Large intestine (tissue), 3 donors: ENCODE data around the gene SINHCAF. TPM values are rescaled to one million over a fixed set of nuclear protein-coding genes. Genes with fewer than 3 reads are reported as not detected.
A peak's percentile ranks its signal among the peaks of the same experiment; 100 is the strongest.

Source experiments
- DNase-seq, 2 donors: peaks; one replicate each; pipeline versions ENCODE4 v3.0.0 to v3.0.0-alpha.2; 2013
- H3K27ac ChIP-seq: one replicate; pipeline ENCODE4 v1.5.1; 2013; ENCODE audit warnings: low read length
- H3K27me3 ChIP-seq: 2 replicates; pipeline ENCODE4 v1.6.1; 2013; ENCODE audit warnings: low read length; ENCODE audit not compliant: control insufficient read depth, insufficient read depth
- H3K36me3 ChIP-seq: 2 replicates; pipeline ENCODE4 v1.6.1; 2013; ENCODE audit warnings: low read length; ENCODE audit not compliant: control insufficient read depth, insufficient read depth
- H3K4me1 ChIP-seq: one replicate; pipeline ENCODE4 v1.6.1; 2013; ENCODE audit warnings: low read length; ENCODE audit not compliant: control insufficient read depth, insufficient read depth
- H3K4me3 ChIP-seq: one replicate; pipeline ENCODE4 v1.5.1; 2013; ENCODE audit warnings: low read length
- H3K9me3 ChIP-seq: one replicate; pipeline ENCODE4 v1.6.1; 2013; ENCODE audit warnings: mild to moderate bottlenecking, low read depth, low read length, moderate library complexity; ENCODE audit not compliant: control insufficient read depth
- WGBS: methylation state at CpG from one replicate; pipeline ENCODE4 v1.1.5; 2013; ENCODE audit warnings: low lambda C conversion rate; ENCODE audit not compliant: insufficient coverage; 5-methylcytosine and 5-hydroxymethylcytosine counted together
- polyA plus RNA-seq: library from polyadenylated mRNA; unstranded; fragments of 120-200 nt; gene quantifications from one replicate; pipeline ENCODE4 v1.2.1, GENCODE V29; 2013

Gene SINHCAF
- polyA plus RNA-seq, 1 donor, result 72.5 TPM

DNA sequence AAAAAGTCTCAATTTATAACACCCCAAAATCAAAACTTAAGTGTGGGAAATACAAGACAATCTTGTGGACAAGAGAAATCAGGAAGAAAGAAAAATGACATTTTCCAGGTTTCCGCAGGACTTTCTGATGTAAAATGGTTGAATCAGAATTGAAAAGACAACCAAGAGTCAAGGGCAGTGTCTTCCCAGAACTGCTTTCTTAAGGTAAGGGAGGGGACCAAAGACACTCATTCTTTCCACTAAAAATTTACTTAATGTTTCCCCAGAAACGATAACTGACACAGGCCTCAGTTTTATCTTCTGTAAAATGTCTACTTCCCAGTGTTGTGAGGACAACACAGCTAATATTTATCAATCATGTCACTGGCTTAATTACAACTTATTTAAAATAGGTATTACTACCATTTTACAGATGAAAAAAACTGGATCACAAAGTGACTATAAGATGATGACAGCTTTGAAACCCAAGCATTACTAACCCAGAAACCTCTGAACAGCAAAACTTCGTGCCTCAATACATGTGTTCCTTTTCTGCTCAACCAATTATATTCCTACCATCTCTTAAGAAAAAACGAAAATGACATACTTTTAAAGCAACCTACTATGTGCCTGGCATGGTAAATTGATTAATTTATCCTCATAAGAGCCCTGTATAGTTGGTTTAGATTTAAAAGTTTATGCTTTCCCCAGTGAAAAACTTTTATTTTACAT is 4.6 kb downstream of the SINHCAF start:
- no peaks in the 10 kb centered on the region for H3K36me3 ChIP-seq
- H3K27ac ChIP-seq, result no peak overlapping the region
- no peak overlapping the region for H3K4me3 ChIP-seq
- peaks cover 3% of the 10 kb centered on the region for H3K4me1 ChIP-seq
- no peak for DNase-seq
- H3K27me3 ChIP-seq, result no peaks in the 10 kb centered on the region
- no CpG with 5 or more reads among the region's 4 CpGs for WGBS
- H3K9me3 ChIP-seq, result peaks cover 2% of the 10 kb centered on the region

GRCh38 chr12:31318657-31319269 is 7.2 kb downstream of the SINHCAF start:
- H3K4me1 ChIP-seq, result peaks cover 7% of the 10 kb centered on the region
- no peaks in the 10 kb centered on the region for H3K36me3 ChIP-seq
- H3K27ac ChIP-seq, result no peak overlapping the region
- H3K9me3 ChIP-seq, result no peaks in the 10 kb centered on the region
- no peaks in the 10 kb centered on the region for H3K27me3 ChIP-seq
- DNase-seq, result no peak
- WGBS, result no CpG with 5 or more reads among the region's 2 CpGs
- no peak overlapping the region for H3K4me3 ChIP-seq

DNA sequence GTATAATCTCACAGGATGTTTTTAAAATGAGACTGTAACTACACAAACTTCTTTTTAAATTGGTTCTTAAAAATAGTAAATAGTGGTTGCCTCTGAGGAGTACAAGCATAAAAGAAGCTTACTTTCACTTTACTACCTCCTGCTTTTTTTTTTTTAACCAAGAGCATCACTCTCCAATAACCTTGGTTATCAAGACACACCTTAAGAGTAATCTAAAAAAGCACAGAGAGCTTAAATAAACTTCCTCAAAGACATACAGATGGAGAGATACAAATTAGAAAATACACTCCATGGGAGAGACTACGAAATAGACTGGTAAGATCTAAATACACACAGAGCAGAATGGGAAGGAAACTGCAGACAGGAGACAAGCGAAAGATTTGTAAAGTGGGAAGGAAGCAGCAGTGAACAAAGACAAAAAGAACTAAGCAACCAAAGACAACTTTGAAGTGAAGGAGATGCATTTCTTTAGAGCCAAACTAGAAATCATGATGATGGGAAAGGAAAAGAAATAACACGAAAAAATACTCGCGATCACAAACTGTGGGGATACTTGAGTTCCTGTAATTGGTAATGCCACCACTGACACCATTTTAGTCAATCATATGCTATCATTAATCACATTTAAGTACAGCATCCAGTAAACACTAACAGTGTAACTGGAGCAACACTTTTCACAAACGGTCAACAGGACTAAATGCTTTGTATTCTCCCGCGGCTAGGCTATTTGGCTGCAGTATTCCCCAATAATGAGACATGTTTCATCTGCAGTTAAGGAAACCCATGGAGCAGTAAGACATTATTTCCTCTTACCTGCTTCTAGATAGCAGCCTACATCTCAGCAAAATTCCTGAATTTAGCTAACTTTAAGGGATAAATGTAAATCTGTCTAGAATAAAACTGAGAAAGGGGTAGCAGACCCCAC is 8.2 kb downstream of the SINHCAF start:
- H3K4me1 ChIP-seq, result peaks cover 7% of the 10 kb centered on the region
- peak in 1 of 2 donors; percentile 58 for DNase-seq
- WGBS, result 18% methylated on average over 5 of the region's 8 CpGs
- no peaks in the 10 kb centered on the region for H3K27me3 ChIP-seq
- H3K4me3 ChIP-seq, result peak overlapping the region; percentile 4
- H3K9me3 ChIP-seq, result no peaks in the 10 kb centered on the region
- H3K36me3 ChIP-seq, result no peaks in the 10 kb centered on the region
- H3K27ac ChIP-seq, result peak overlapping the region; percentile 34

- Histone ChIP-seq H3K36me3 (no peaks in the 10 kb centered on the region), H3K27ac (no peak overlapping the region), H3K9me3 (no peaks in the 10 kb centered on the region), H3K27me3 (no peaks in the 10 kb centered on the region), H3K4me1 (peaks cover 4% of the 10 kb centered on the region), H3K4me3 (no peak overlapping the region)
- 33% methylated on average over 1 of the region's 3 CpGs for WGBS
- DNase-seq, result no peak
Observed at GRCh38 chr12:31316891-31317290, 9.1 kb downstream of the SINHCAF start.

DNA sequence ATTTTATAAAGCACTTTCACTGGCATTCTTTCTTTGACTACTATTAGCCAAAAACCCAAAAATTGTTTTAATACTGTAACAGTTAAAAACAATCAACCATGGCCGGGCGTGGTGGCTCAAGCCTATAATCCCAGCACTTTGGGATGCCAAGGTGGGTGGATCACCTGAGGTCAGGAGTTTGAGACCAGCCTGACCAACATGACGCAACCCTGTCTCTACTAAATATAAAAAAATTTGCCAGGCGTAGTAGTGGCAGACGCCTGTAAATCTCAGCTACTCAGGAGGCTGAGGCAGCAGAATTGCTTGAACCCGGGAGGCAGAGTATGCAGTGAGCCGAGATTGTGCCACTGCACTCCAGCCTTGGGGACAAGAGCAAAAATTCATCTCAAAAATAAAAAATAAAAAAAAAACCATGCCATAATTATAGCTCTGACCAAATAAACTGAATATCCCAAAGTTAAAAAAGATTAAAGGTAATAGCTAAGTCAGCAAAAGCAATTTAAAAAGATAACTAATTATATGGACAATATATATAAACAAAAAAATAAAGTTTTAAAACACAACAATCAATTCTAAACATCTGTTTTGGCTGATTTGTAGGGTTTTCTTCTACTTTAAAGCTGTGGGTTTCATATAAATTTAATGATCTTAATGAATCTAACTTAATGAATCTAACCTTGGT is 10.0 kb downstream of the SINHCAF start:
- H3K27ac ChIP-seq, result no peak overlapping the region

DNA sequence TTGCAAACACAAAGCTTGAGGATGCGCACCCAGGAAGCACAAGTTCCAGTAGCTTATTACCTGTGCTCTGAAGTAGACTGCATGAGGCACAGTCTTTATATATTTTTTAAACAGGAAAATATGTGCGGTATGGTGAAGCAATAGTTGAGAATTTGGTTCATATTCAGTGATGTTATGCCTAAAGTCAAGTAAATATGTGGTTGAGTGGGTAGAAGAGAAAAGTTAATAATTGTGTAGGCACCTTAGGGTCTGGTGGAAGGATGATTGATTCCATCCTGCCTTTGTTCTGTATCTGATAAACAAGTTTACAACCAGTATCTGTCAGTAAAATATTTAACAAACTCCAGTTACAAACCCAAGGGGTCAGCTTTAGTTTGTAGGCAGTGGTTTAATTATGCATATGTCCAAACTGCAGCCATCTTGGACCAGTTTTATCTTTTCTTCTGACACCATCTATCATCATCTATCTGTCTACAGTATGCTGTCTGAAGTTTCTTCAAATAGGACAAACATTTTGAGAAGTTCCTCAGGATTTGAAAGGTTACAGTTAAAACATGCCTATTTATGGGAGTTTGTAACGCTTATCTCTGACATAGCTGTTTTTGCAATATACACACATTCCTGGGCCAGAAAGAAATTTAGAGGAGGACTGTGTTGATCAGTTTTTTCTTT is 10.8 kb downstream of the SINHCAF start:
- H3K4me1 ChIP-seq, result peaks cover 4% of the 10 kb centered on the region
- no peak overlapping the region for H3K4me3 ChIP-seq
- H3K27ac ChIP-seq, result no peak overlapping the region
- no peaks in the 10 kb centered on the region for H3K36me3 ChIP-seq
- WGBS, result 90% methylated on average over 2 of the region's 3 CpGs
- no peaks in the 10 kb centered on the region for H3K27me3 ChIP-seq
- no peak for DNase-seq
- no peaks in the 10 kb centered on the region for H3K9me3 ChIP-seq

More for the DNA sequence above, 10.0 kb downstream of the SINHCAF start:
- H3K4me3 ChIP-seq, result no peak overlapping the region
- no peaks in the 10 kb centered on the region for H3K36me3 ChIP-seq
- H3K9me3 ChIP-seq, result no peaks in the 10 kb centered on the region
- peaks cover 4% of the 10 kb centered on the region for H3K4me1 ChIP-seq
- no peak for DNase-seq
- WGBS, result no CpG with 5 or more reads among the region's 7 CpGs
- H3K27me3 ChIP-seq, result no peaks in the 10 kb centered on the region

DNA sequence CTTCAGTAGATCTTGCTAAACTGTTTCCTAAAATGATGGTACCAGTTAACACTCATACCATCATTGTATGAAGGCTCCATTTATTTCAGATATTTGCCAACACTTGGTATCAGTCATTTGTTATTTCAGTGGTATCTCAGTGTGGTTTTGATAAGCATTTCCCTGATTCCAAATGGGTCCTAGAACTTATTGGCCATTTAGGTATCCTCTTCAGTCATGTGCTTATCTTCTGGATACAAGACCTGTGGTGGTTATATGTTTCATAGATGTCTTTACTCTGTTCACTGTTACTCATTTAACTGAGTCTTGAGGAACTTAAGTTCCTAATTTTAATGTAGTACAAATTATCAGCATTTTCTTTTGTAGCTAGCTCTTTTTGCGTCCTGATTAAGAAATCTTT is 13.5 kb downstream of the SINHCAF start:
- Histone ChIP-seq H3K4me3 (no peak overlapping the region), H3K27ac (no peak overlapping the region), H3K9me3 (no peaks in the 10 kb centered on the region), H3K4me1 (peaks cover 4% of the 10 kb centered on the region), H3K27me3 (no peaks in the 10 kb centered on the region), H3K36me3 (no peaks in the 10 kb centered on the region)
- no peak for DNase-seq
- 100% methylated on average over 1 of the region's 1 CpG for WGBS

- Histone ChIP-seq H3K4me3 (no peak overlapping the region), H3K27me3 (no peaks in the 10 kb centered on the region), H3K9me3 (no peaks in the 10 kb centered on the region), H3K4me1 (peaks cover 4% of the 10 kb centered on the region), H3K27ac (no peak overlapping the region), H3K36me3 (peaks cover under 1% of the 10 kb centered on the region)
- WGBS, result 100% methylated on average over 1 of the region's 2 CpGs
- no peak for DNase-seq
Observed at GRCh38 chr12:31311634-31312258, 14.2 kb downstream of the SINHCAF start.

- H3K36me3 ChIP-seq, result peaks cover 4% of the 10 kb centered on the region
- H3K4me3 ChIP-seq, result no peak overlapping the region
- no peaks in the 10 kb centered on the region for H3K9me3 ChIP-seq
- H3K27me3 ChIP-seq, result no peaks in the 10 kb centered on the region
- no peak overlapping the region for H3K27ac ChIP-seq
- no peak for DNase-seq
- H3K4me1 ChIP-seq, result peaks cover 2% of the 10 kb centered on the region
- WGBS, result 65% methylated on average over 2 of the region's 2 CpGs
Observed at GRCh38 chr12:31310488-31310887, 15.5 kb downstream of the SINHCAF start.
